CD4-positive, CD25-positive, alpha-beta regulatory T cell (primary cell): ENCODE data around the gene CRHBP. TPM values are rescaled to one million over a fixed set of nuclear protein-coding genes. Genes with fewer than 3 reads are reported as not detected.
"Not testable (repeated sequence)": the region's sequence is repeated elsewhere in the genome, so short reads cannot be mapped to it uniquely, and the experiment has no call there.

ENCODE experiments used
- ATAC-seq, 2 donors: fragments of 150-1000 bp; cut with Tn5 transposase; one replicate each; pipeline ENCODE4 v1.10.0; 2021; ENCODE audit warnings: low read depth in 2 of 2, moderate number of reproducible peaks in 2 of 2, moderate library complexity in 1 of 2
- DNase-seq, 3 donors: peaks; one replicate each; pipeline versions ENCODE4 v3.0.0 to v3.0.0-alpha.2; 2012 to 2022; ENCODE audit warnings: mixed read lengths in 1 of 3
- H3K27ac ChIP-seq: one replicate; pipeline ENCODE4 v1.7.0; 2013; ENCODE audit warnings: mild to moderate bottlenecking, low read length; ENCODE audit not compliant: insufficient read depth, poor library complexity, severe bottlenecking
- H3K27me3 ChIP-seq: one replicate; pipeline ENCODE4 v1.7.0; 2013; ENCODE audit warnings: low read length; ENCODE audit not compliant: control insufficient read depth, insufficient read depth
- H3K36me3 ChIP-seq: one replicate; pipeline ENCODE4 v1.7.0; 2013; ENCODE audit warnings: mild to moderate bottlenecking, low read length, moderate library complexity; ENCODE audit not compliant: control insufficient read depth, insufficient read depth
- H3K4me1 ChIP-seq: 2 replicates; pipeline ENCODE4 v1.7.0; 2013; ENCODE audit warnings: mild to moderate bottlenecking, low read length; ENCODE audit not compliant: insufficient read depth, control insufficient read depth, poor library complexity, severe bottlenecking
- H3K4me3 ChIP-seq: one replicate; pipeline ENCODE4 v1.7.0; 2013; ENCODE audit warnings: low read depth, mild to moderate bottlenecking, low read length, moderate library complexity
- H3K9me3 ChIP-seq, 2 experiments: 1 replicate in 1 of 2; 2 replicates in 1 of 2; pipeline ENCODE4 v1.7.0; 2013; ENCODE audit warnings: low read length in 2 of 2, mild to moderate bottlenecking in 1 of 2, moderate library complexity in 1 of 2; ENCODE audit not compliant: control insufficient read depth in 2 of 2
- H3K27ac Mint-ChIP-seq, 3 donors: one replicate each; pipeline ENCODE4 v1.8.0; 2020 to 2022; ENCODE audit warnings: mild to moderate bottlenecking in 3 of 3, mixed read lengths in 3 of 3, moderate library complexity in 2 of 3
- H3K27me3 Mint-ChIP-seq: one replicate; pipeline ENCODE4 v1.8.0; 2022; ENCODE audit warnings: mild to moderate bottlenecking, mixed read lengths
- H3K36me3 Mint-ChIP-seq: one replicate; pipeline ENCODE4 v1.8.0; 2020; ENCODE audit warnings: mixed read lengths
- H3K4me1 Mint-ChIP-seq, 4 donors: one replicate each; pipeline ENCODE4 v1.8.0; 2020 to 2022; ENCODE audit warnings: mixed read lengths in 4 of 4, mild to moderate bottlenecking in 1 of 4
- H3K4me3 Mint-ChIP-seq, 4 donors: one replicate each; pipeline ENCODE4 v1.8.0; 2020 to 2022; ENCODE audit warnings: mild to moderate bottlenecking in 4 of 4, mixed read lengths in 4 of 4, moderate library complexity in 3 of 4
- H3K9me3 Mint-ChIP-seq, 7 donors: one replicate each; pipeline ENCODE4 v1.8.0; 2020 to 2022; ENCODE audit warnings: mixed read lengths in 7 of 7, mild to moderate bottlenecking in 3 of 7, moderate library complexity in 2 of 7
- polyA plus RNA-seq, 4 donors: library from polyadenylated mRNA; unstranded; fragments of 300-500 nt; fragmentation: Illumina TruSeq; gene quantifications; one replicate each; pipeline ENCODE4 v1.2.3, GENCODE V29; 2021
- total RNA-seq: library from RNA; stranded (reverse); gene quantifications from one replicate; pipeline ENCODE4 v1.2.3, GENCODE V29; 2022

Gene CRHBP
- total and polyA plus RNA-seq, 5 donors from 2014 or later = 2.5 TPM; not detected in 4

DNA sequence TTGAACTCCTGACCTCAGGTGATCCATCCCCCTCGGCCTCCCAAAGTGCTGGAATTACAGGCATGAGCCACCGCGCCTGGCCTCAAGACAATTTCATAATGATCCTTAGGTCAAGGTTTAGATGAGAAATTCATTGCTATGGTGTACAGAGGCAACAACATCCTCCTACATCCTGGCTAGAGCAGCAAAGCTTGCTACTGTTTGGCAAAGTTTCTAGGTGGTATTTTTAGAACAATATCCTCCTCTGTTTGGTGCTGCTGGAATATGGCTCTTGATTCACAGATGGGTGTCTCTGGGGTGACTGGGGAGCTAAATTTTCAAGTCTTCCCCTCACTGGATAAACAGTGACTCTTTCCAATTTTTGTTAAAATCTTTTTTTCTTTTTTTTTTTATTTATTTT lies 30.6 kb downstream of the CRHBP start:
- Mint-ChIP-seq H3K27me3 (peaks cover 10% of the 10 kb centered on the region), H3K9me3 (no peaks in the 10 kb centered on the region), H3K27ac (no peak overlapping the region), H3K4me3 (no peak overlapping the region), H3K4me1 (no peaks in the 10 kb centered on the region), H3K36me3 (no peaks in the 10 kb centered on the region)
- Histone ChIP-seq H3K27ac (no peak overlapping the region), H3K4me1 (no peaks in the 10 kb centered on the region), H3K9me3 (no peaks in the 10 kb centered on the region), H3K4me3 (no peak overlapping the region), H3K27me3 (no peaks in the 10 kb centered on the region), H3K36me3 (no peaks in the 10 kb centered on the region)
- DNase-seq (no peak), ATAC-seq (no peak)

DNA sequence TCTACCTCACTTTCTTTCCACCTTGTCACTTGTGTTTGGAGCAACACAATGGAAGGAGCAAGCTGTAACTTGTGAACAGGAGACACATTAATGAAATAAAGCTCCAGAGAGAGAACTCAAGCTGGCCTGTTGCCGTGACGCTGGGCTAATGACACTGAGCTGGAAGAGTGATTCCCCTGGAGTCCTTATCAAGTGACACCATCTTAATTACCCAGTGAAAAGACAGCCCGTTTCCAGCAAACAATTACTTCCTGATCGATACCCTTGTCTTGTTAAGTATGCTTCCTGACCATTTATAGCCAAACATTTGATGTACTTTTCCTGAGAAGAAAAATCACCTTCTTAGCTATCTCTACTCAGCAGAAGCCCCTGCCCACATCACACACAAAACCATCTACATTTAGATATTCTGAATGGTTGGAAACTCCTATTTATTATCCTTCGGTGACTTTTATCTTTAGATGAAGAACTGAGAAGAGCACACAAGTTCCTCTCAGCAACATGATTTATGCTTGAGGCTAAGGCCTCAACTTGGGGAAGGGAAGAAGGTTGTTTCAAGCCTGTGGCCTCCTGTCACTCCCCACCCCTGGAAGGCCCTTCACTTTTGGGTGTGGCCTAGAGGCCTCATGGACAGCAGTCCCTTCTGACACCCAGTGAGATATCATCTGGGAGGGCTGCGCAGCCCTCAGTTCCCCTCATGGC lies 34.1 kb downstream of the CRHBP start:
- Mint-ChIP-seq H3K4me1 (no peaks in the 10 kb centered on the region), H3K27me3 (peaks cover 5% of the 10 kb centered on the region), H3K4me3 (no peak overlapping the region), H3K27ac (no peak overlapping the region), H3K9me3 (no peaks in the 10 kb centered on the region), H3K36me3 (no peaks in the 10 kb centered on the region)
- ATAC-seq (no peak), DNase-seq (no peak)
- H3K27ac ChIP-seq = no peak overlapping the region
- no peak overlapping the region for H3K4me3 ChIP-seq
- H3K36me3 ChIP-seq = no peaks in the 10 kb centered on the region
- no peaks in the 10 kb centered on the region for H3K9me3 ChIP-seq
- no peaks in the 10 kb centered on the region for H3K4me1 ChIP-seq
- no peaks in the 10 kb centered on the region for H3K27me3 ChIP-seq

DNA sequence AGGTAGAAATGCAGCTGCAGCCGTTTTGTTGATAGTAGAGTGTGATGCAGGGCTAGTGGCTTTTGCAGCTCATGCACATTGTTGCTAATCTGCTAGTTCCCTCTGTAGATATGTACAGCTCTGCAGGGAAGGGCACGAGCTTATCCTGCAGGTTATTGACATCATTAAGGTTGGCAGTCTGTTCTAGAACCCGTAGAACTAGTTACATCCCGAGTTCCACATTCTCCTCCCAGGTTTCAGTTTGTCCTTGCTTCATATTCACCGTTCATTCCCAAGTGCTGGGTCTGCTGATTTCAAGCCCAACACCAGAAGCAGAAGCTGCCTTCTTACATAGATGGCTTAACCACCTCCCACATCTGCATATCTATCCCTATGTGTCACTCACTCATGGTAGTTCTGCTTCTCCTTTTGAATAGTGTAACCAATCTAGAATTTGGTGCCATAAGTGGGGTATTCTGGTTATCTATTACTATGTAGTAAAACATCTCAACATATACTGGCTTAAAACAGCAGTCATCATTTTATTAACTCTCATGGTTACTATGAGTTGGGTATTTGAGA lies 38.1 kb downstream of the CRHBP start:
- Mint-ChIP-seq H3K36me3 (no peaks in the 10 kb centered on the region), H3K4me3 (no peak overlapping the region)

DNA sequence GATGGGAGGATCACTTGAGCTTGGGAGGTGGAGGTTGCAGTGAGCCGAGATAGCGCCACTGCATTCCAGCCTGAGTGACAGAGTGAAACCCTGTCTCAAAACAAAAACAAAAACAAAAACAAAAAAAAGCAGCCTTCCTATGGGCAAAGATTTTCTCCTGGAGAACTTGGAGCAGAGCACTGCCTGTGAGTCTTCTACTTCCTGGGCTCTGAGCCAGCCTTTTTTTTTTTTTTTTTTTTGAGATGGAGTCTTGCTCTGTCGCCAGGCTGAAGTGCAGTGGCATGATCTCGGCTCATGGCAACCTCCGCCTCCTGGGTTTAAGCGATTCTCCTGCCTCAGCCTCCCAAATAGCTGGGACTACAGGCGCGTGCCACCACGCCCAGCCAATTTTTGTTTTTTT lies 40.6 kb downstream of the CRHBP start:
- not testable (repeated sequence) for H3K27ac ChIP-seq, H3K27me3 ChIP-seq, H3K36me3 Mint-ChIP-seq, DNase-seq, H3K4me1 Mint-ChIP-seq, H3K27ac Mint-ChIP-seq, H3K9me3 Mint-ChIP-seq, H3K4me1 ChIP-seq, H3K4me3 Mint-ChIP-seq, H3K4me3 ChIP-seq, H3K36me3 ChIP-seq, H3K9me3 ChIP-seq, ATAC-seq
- peaks cover 19% of the 10 kb centered on the region for H3K27me3 Mint-ChIP-seq

More for the DNA sequence above, 38.1 kb downstream of the CRHBP start:
- Histone ChIP-seq H3K9me3 (no peaks in the 10 kb centered on the region), H3K27ac (no peak overlapping the region), H3K36me3 (no peaks in the 10 kb centered on the region), H3K27me3 (no peaks in the 10 kb centered on the region), H3K4me3 (no peak overlapping the region), H3K4me1 (no peaks in the 10 kb centered on the region)
- Mint-ChIP-seq H3K27me3 (peaks cover 19% of the 10 kb centered on the region), H3K4me1 (no peaks in the 10 kb centered on the region), H3K27ac (no peak overlapping the region), H3K9me3 (no peaks in the 10 kb centered on the region)
- ATAC-seq (no peak), DNase-seq (no peak)

DNA sequence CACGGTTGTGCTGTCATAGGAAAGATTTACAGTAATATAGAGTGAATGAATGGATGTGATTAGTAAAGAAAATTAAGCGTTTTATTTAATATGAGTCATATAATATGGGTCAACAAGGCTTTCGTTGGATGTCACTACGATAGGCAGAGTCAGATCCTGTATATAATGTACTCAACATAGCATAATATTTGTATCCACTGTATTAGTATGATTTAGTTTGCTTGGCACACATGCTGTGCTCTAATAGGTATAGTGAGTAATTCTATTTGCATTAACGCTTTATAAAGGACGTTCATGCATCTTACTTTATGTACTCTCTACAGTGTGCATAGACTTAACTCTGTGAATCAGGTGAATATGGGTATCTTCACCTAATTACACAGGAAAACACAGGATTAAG lies 41.5 kb downstream of the CRHBP start:
- Histone ChIP-seq H3K27me3 (peaks cover 7% of the 10 kb centered on the region), H3K4me3 (no peak overlapping the region), H3K9me3 (no peaks in the 10 kb centered on the region), H3K27ac (no peak overlapping the region), H3K4me1 (no peaks in the 10 kb centered on the region), H3K36me3 (no peaks in the 10 kb centered on the region)
- ATAC-seq (no peak), DNase-seq (no peak)
- no peak overlapping the region for H3K27ac Mint-ChIP-seq
- H3K9me3 Mint-ChIP-seq = peaks cover 0 to 3% (median 0%) of the 10 kb centered on the region in 7 donors
- H3K4me1 Mint-ChIP-seq = no peaks in the 10 kb centered on the region
- H3K27me3 Mint-ChIP-seq = peaks cover 23% of the 10 kb centered on the region
- H3K4me3 Mint-ChIP-seq = no peak overlapping the region
- no peaks in the 10 kb centered on the region for H3K36me3 Mint-ChIP-seq

DNA sequence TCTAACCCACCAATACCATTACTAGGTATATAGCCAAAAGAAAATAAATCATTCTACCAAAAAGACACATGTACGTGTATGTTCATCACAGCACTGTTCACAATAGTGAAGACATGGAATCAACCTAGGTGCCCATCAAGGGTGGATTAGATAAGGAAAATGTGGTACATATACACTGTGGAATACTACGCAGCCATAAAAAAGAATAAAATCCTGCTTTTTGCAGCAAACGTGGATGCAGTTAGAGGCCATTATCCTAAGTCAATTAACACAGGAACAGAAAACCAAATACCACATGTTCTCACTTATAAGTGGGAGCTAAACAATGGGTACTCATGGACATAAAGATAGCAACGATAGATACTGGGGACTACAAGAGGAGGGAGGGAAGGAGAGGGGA lies 45.4 kb downstream of the CRHBP start:
- H3K9me3 ChIP-seq, H3K4me3 ChIP-seq, H3K9me3 Mint-ChIP-seq, H3K36me3 Mint-ChIP-seq, H3K27ac ChIP-seq, ATAC-seq, H3K4me1 ChIP-seq, H3K36me3 ChIP-seq, H3K4me3 Mint-ChIP-seq, DNase-seq, H3K27ac Mint-ChIP-seq, H3K4me1 Mint-ChIP-seq: not testable (repeated sequence)
- peaks cover 34% of the 10 kb centered on the region for H3K27me3 Mint-ChIP-seq
- peaks cover 23% of the 10 kb centered on the region for H3K27me3 ChIP-seq

DNA sequence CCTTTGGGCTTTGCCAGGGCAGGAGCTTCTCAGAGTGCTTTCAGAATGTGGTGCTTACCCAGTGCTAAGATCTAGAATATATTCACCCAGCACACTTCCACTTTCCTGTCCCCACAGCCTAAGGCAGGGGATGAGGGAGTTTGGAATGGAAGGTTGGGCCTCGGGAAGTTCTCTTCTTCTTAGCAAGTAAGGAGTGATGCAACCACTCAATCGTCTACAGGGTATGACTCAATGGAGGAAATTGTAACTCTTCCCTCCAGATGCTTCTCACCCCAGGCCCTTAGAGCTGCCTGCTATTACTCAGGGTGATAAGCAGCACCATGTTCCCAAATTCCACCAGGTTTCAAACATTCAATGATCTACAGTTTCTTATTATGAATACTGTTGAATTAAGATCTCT lies 46.6 kb downstream of the CRHBP start:
- ATAC-seq (no peak), DNase-seq (no peak)
- Histone ChIP-seq H3K9me3 (no peaks in the 10 kb centered on the region), H3K27me3 (peaks cover 28% of the 10 kb centered on the region), H3K4me1 (no peaks in the 10 kb centered on the region), H3K27ac (no peak overlapping the region), H3K4me3 (no peak overlapping the region), H3K36me3 (no peaks in the 10 kb centered on the region)
- H3K4me1 Mint-ChIP-seq = no peaks in the 10 kb centered on the region
- peaks cover 36% of the 10 kb centered on the region for H3K27me3 Mint-ChIP-seq
- H3K4me3 Mint-ChIP-seq = no peak overlapping the region
- no peaks in the 10 kb centered on the region for H3K36me3 Mint-ChIP-seq
- no peak overlapping the region for H3K27ac Mint-ChIP-seq
- peaks cover 0 to 3% (median 0%) of the 10 kb centered on the region in 7 donors for H3K9me3 Mint-ChIP-seq

DNA sequence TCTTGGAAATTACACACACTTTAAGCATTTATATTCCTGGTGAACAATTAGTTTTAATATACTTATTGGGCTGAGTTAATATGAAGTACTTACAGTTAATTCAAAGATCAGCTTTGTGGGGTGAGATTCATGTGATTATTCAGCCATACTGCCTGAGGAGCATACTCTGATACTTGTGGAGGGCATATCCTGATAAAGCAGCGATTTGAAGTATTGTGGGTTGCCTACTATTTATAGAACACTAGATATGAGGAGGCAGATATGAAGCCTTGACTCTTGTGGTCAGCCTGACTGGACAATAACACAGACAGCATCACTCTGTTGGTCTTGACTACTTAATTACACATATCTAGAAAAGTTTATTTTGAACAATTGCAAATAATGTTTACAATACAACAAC lies 50.4 kb downstream of the CRHBP start:
- ATAC-seq = no peak
- Mint-ChIP-seq H3K4me3 (no peak overlapping the region), H3K4me1 (no peaks in the 10 kb centered on the region)

More for the DNA sequence above, 50.4 kb downstream of the CRHBP start:
- no peaks in the 10 kb centered on the region for H3K9me3 ChIP-seq
- H3K27me3 Mint-ChIP-seq = peaks cover 43% of the 10 kb centered on the region
- no peak overlapping the region for H3K27ac Mint-ChIP-seq
- H3K36me3 ChIP-seq = no peaks in the 10 kb centered on the region
- peaks cover 34% of the 10 kb centered on the region for H3K27me3 ChIP-seq
- peaks cover 0 to 2% (median 0%) of the 10 kb centered on the region in 7 donors for H3K9me3 Mint-ChIP-seq
- no peak overlapping the region for H3K4me3 ChIP-seq
- DNase-seq = no peak
- no peaks in the 10 kb centered on the region for H3K36me3 Mint-ChIP-seq
- H3K4me1 ChIP-seq = no peaks in the 10 kb centered on the region
- no peak overlapping the region for H3K27ac ChIP-seq
